HG03469 (cell line): ENCODE measurements around the gene THADA.
A peak's percentile ranks its signal among the peaks of the same experiment; 100 is the strongest.
"Not testable (repeated sequence)": the region's sequence is repeated elsewhere in the genome, so short reads cannot be mapped to it uniquely, and the experiment has no call there.

Experiments
- ATAC-seq: cut with Tn5 transposase; IDR thresholded peaks from one replicate; pipeline ENCODE4 v1.9.1; 2021; ENCODE audit warnings: mild to moderate bottlenecking, moderate library complexity, moderate number of reproducible peaks; ENCODE audit not compliant: unreplicated experiment

THADA gene

DNA sequence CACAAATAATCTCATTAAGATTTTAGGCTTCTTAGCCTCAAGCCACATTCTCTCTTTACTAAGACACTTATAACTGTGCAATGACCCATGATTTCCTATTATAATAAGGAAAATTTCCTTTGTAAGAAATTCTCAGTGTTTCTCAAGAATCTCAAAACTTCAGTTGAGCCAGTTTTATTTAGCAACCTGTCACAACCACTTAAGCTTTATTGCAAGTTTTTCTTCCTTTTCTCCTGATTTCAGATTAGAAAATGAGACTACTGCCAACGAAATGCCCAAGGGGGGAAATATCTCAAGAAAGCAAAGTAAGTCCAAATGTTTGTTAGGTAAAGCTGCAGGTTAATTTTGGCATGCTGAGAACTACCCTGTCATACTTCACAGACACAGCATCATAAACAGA, 178.5 kb downstream of the THADA start:
- ATAC-seq: no peak

DNA sequence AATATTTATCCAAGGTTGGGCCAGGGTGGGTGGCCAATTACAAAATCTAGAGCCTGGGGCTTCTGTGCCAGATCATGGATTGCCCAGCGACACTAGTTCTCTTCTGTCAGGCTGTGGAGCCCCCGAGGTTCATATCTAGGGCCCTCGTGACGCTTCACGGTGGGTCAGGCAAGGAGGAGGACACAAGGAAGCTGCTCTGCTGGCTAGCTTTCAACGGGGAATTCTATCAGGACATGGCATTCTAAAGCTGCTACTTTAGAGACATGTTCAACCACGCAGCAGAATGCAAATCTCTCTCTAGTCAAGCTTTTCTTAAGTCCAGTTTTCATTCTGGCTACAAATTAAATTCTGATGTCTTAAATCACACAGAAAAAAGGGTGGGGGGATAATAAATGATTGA, 180.2 kb downstream of the THADA start:
- ATAC-seq: no peak

DNA sequence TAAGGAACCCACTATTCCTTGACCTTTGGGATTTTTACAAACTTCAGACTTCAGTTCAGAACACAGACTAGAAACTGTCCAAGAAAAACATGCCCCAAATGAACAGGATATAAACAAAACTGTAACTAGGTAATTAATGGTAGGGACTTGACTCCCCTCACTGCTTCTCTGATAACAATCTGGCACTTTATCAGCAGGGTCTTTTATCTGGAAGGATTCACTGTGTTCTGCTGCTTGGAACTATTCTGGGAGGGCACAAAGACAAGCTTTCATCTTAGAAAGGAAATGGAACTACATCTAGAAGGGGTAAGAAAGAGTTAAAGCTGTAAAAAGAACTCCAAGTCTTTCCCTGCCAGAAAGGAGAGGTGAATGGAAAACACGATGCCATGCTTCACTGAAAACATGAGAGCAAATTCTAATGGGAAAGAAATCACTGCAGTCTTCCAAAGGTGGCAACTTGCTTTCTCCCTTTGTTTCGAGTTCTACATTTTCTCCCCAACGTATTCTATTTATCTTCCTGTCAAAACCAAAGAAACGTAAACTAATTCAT, 181.2 kb downstream of the THADA start:
- no peak for ATAC-seq

DNA sequence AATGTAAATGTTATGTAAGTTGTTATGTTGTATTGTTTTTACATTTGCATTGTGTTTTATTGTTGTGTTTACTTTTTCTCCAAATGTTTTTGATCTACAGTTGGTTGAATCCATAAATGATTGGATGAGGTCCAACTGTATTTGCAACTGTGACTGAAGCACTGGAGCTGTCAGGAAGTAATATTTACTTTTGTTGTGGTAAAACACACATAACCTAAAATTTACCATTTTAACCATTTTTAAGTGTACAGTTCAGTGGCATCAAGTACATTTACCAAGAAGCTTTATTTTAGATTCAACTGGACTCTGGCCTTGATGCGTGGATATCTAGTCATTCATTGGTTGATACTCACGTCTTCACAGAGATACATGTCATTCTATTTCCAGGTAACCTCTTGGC, 181.8 kb downstream of the THADA start:
- ATAC-seq: no peak

DNA sequence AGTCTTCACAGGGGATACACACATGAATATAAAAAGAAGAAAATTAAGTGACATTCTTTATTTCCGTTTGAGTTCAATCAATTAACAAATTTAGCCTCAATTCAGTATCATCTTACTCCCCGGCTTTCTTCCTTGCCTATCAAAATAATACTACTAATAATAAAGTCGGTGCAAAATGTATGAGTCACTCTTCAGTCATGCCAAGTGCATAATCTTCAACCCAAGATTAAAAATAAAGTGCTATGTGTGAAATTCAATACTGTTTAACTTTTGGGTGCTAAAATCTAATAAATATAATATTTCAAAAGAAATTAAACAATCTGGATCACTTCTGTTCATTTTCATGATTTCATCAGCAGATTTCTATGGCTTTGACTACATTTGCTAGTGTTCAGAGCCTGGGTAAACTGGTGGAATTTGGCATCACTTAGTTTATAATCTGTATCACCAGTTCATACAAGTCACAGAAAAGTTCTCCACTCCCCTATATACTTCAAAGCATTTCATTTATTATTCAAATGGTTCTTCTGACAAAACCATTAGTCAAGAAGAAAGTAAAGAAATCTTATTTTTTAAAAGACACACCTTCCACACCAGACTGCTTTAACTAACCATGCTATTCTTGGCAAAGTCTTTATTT, 183.6 kb downstream of the THADA start:
- no peak for ATAC-seq

DNA sequence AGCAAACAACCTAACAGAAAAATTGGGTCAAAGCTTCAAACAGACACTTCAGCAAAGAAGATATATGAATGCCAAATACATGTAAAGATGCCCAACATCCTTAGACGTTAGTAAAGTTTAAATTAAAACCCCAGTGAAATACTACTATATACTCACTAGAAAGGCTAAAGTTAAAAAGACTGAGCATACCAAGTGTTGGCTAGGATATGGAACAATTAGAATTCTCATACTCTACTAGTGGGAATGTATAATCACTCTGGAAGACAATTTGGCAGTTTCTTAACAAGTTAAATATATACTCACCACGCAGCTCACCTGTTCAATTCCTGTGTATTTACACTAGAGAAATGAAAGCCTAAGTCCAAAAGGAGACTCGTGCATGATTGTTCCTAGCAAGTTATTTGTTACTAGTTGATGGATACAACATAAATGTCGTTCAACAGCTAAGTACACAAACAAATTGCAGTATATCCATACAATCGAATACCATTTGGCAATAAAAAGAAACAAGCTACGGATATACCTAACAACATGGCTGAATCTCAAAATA, 185.7 kb downstream of the THADA start:
- no peak for ATAC-seq

DNA sequence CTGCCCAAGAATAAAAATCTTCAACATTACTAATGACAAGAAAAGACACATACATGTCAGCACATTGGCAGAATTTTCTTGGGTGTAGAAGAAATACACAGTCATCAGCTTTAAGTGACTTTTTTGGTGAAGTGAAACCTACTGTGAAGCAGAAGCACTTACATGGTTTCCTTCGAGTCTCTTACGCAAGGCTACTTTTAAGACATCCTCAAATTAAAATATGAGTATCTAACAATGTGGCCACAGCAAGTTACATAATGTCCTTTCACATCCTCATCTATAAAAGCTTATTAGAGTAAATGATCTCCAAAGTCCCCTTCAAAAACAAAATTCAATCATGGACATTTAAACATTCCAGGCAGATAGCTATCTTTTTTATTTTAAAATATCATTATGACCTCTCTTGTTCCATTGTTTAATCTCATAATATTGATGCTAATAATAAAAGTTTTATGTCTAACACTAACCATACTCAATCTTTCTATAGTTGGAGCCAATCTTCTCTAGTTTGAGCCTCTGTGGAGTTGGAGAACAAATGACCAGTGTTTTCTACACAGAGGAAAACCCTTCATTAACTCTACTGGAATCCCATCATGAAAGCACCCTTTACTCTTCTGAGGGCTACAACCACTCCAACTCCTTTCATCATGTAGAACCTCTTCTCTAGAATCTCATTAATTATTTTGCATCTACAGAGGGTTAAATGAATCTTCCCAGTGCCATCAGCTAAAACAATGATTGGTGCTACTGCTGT, 187.3 kb downstream of the THADA start:
- peak; percentile 55 for ATAC-seq

DNA sequence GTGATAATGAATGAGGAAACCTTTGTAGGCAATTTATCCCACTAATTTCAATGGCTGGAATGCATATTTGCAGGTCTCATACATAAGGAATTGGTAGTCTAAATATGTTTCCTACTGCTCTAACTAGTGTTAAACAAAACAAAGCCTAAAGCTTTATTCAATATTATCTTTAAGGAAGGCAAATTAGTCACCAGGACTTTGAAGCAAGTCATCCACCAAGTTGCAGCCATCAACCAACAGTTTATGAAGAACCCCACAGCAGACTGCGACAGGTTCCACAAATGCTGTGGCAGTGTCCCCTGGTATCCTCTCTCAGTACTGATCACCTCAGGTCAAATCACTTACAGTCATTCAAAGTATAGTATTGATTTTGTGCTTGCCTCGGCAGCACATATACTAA, 187.9 kb downstream of the THADA start:
- peak; percentile 25 for ATAC-seq

DNA sequence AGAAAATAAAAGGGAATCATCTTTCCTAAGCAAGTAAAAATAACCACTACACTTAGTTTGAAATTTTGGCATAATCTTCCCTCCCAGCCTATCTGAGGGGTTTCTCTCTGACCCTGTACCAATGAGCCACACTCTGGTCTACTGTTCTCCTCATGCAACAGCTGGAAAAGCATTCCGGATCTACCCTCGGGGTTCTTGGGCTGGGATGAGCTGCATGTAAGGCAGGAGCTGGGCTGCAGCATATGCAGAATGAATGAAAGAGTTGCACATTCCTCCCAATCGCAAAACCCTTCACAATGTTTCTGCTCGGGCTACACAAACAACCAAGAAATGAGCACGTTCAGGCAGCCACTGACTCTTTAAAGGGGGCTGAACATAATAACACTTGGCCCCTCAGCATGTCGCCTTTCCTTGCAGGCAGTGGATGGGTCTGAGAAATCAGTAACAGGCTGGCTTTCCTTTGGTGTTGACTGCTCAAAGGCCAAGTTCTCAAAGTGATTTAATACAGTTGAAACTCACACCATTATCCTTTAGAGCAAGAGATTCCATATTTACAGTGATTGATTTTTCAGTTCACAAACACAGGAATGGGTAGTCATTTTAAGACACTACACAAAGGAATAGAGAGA, 189.1 kb downstream of the THADA start:
- no peak for ATAC-seq

DNA sequence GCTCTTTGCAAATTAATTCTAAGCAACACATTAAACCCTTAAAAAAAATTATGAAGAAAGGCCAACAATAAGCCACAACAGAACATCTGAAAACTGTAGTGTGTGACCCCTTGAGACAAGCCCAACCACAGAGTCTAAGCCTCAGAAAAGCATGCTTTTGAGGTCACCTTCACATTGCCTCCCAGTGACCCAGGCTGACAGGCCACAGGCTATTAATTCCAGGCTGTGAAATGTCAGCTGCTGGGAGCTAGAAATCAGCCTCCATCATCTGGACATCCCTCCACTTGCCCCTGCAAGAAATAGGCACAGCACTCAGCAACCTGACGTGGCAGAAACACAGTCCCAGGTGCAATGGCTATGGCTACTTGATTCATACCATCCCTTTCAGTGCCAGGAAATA, 190.0 kb downstream of the THADA start:
- ATAC-seq: no peak

DNA sequence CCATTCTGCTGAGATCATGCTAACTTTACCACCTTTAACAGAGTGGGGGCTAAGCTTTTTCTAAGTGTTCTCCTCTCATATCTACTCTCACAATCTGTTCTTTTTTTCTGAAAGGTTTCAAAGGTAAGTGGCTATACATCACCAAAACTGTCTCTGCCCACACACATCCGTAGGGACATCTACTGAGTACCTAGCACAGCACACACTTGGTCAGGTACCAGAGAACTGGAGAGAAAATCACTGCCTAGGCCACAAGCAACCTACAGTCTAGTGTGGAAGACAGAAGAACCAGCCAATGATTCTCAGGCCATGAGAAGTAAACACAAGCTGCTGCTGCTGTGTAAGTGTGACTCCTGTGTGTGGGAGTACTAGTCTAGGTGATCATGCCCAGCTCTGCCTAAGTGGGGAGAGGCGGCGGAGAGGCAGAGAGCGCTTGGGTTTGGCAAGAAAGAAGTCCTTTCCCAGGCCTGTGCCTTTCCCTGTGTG, 193.3 kb downstream of the THADA start:
- peak; percentile 39 for ATAC-seq

DNA sequence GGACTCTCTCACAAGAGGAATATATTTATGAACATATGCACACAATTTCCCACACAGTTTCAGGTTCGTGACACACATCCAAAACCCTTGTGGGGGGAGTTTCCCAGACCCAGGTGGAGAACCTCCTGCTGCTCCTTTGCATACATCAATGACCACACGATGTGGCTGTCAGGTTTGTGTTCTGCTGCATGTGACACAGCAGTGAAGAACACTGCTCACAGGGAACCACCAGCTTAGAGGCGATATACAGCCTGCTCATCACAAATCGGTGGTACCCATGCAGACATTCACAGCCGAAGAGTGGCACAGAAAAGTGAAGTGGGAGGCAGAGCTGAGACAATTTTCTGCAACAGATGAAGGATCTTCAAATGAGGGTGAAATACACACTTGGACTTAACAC, 193.8 kb downstream of the THADA start:
- peak; percentile 74 for ATAC-seq

DNA sequence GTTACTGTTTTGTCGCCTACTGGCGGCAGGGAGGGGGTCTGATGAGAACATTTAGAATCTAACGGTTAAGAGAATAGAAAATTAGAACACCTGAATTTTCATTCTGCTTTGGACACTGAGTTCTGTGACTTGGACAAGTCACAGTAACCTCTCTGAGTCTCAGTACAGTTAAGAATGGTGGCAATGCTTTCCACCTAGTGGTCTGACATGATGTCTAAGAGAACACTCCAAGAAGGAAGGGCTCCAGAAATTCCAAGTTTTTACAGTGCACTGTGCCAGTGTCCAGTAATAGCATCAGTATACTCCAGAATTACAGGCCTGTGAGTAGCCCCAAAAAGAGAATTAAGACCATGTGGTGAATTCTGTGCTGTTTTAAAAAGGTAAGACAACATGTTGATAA, 195.3 kb downstream of the THADA start:
- no peak for ATAC-seq

DNA sequence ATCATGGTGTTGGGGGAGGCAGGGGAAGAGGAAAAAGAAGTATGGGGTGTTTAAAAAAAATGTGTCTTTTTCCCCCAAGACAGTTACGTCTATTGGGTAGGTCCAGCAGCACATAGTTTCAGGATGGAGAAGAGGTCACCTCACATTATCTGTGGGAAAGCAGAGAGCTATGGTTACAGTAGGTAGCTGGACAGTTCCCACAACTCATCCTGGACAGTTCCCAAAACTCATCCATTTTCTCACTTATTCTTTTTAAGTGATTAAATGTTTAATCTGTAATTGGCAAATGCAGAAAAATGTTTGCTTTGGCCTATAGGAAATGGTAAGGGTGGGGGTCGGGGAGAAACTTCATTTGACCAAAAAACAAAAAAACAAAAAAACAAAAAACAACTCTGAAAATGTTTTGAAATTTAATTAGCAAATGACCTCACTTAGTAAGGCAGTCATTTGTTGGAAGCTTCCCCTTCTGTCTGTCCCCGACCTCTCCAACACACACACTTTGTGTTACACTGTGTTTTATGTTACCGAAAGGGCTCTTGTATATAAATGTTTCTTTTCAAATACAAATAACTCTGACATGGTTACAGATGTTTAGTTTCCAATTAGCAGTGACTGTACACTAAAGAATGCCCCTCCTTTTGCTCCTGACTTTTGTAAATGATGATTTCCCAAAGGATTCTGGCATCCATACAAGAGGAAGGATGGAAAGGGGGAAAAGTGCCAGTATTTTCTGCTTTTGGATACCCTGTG, 196.1 kb downstream of the THADA start:
- ATAC-seq: no peak

DNA sequence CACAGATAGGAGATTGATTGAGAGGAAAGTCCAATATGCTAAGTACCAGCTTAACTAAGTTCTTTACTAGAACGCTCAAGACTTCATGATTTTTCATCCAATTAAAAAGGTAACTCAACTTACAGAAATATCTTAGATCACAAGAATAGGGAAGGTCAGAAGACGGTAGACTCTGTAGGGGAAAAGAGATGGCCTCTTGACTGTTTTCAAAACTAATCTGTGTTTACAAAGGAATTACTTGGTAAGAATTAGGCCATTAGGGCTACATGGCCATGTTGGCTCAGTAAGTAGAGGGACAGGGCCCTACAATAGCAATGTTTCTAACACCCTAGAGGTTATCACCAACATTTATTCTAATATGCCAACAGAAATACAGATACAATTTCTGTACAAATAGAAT, 196.7 kb downstream of the THADA start:
- ATAC-seq: no peak

DNA sequence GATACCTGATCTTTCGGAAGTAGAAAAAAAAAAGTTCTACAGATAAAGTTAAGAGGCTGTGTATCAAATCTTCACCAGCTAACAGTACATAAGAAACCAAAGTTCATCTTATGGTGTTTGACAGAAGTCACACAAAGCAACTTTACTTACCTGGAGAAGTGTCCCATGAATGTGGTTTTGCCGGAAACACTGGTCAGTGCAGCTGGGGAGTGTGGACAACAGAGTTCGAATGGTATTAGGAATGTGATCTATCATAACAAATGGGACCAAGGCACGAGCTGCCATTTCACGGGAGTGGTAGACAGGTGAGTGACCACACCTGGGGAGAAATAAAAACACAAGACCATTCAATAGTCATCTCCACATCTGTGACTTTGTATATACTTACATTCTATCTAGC, 198.0 kb downstream of the THADA start:
- no peak for ATAC-seq

DNA sequence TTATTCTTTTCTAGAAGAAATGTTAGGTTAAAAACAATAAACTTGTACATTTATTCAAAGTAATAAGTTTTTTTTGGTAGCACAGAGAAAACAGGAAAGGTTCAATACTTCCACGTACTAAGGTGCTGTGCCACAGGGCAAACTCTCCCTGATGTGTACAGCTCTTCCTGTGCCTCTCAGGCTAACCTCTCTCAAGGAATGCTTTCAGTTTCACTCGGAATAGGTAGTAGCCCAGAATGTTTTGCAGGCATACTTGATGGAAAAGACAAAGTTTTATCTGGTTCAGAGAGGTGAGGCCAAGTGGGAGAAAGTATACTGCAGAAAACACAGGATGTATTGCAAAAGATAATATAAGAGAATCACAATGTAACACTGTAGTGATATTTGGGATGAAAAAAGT, 198.4 kb downstream of the THADA start:
- ATAC-seq: no peak

DNA sequence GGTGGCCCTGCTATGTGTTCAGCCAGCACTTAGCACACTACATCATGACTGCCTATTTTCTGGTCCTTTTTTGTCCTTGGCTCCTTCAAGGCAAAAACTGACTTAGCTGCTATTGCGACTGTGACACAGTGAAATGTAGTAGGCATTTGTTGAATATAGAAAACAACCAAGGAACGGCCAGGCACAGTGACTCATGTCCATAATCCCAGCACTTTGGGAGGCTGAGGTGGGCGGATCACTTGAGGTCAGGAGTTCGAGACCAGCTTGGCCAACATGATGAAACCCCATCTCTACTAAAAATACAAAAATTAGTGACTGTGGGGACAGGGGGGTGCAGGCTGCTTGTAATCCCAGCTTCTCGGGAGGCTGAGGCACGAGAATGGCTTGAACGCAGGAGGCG, 199.5 kb downstream of the THADA start:
- ATAC-seq: not testable (repeated sequence)

DNA sequence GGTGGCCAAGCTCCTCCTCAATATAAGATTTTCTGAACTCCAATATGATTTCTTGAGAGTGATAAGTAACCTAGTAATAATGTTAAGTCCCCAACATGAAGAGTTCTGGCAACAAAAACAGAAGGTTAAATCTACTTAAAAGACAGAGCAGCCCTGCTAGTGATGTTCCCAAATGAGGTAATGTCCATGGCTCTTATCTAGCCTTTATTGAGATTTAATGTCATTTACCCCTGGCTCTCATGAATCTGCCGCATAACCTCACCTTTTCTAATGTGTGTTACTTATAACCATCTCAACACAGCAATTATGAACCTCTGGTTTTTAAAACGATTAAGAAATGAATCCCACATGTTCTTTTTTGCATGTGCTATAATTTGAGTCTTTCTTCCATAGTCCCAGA, 201.9 kb downstream of the THADA start:
- no peak for ATAC-seq

DNA sequence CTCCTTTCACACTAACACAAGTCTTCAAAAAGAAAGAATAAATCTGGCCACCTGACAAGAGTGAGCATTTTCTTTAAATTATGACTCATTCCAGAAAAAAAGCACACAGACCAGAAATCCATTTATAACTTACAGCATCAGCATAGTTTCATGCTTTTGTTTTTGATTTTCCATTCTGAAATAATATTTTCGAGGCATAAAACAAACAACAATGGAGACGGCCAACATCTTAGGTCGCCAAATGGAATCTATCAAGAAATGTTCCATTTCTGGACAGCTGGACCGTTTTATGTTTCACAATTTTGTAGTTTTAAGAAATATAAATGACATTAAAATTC, 204.0 kb downstream of the THADA start:
- ATAC-seq: no peak
